Measurements from ENCODE around the gene TUBA3C. TPM values are rescaled to one million over a fixed set of nuclear protein-coding genes. Genes with fewer than 3 reads are reported as not detected.

TUBA3C gene
- total RNA-seq, 6 donors from 2014 or later: not detected

GRCh38 chr13:19161308-19161707 lies 20.3 kb downstream of the TUBA3C start:
- TF ChIP-seq POLR2A (IDR thresholded peaks at IDR 0.05) (no peak), POLR2AphosphoS5 (IDR thresholded peaks at IDR 0.05) (no peak), EP300 (IDR thresholded peaks at IDR 0.05) (no peak), CTCF (IDR thresholded peaks at IDR 0.05) (no peak)
- no peak for ATAC-seq (ENCODE audit: low FRiP score in 2 of 2)
- H3K36me3 ChIP-seq: no peaks in the 10 kb centered on the region
- 76 to 84% methylated on average over 5 of the region's 5 CpGs for WGBS, 2 donors
- H3K9me3 ChIP-seq: peaks cover 0 to 19% (median 0%) of the 10 kb centered on the region in 4 donors
- H3K27ac ChIP-seq: no peak overlapping the region
- no peak overlapping the region for H3K4me3 ChIP-seq
- no peaks in the 10 kb centered on the region for H3K4me1 ChIP-seq
- no peaks in the 10 kb centered on the region for H3K27me3 ChIP-seq
- no peak for DNase-seq

- no peak for TF ChIP-seq POLR2AphosphoS5 (IDR thresholded peaks at IDR 0.05)
- TF ChIP-seq CTCF (IDR thresholded peaks at IDR 0.05): no peak
- no peak for TF ChIP-seq POLR2A (IDR thresholded peaks at IDR 0.05)
- no peak for TF ChIP-seq EP300 (IDR thresholded peaks at IDR 0.05)
Measured at GRCh38 chr13:19159761-19160420, 21.7 kb downstream of the TUBA3C start.

GRCh38 chr13:19159181-19159580 lies 22.4 kb downstream of the TUBA3C start:
- no peak for DNase-seq
- ATAC-seq (ENCODE audit: low FRiP score in 2 of 2): no peak
- no peak overlapping the region for H3K4me3 ChIP-seq
- WGBS, 2 donors: 75 to 78% methylated on average over 1 to 2 of the region's 2 CpGs
- TF ChIP-seq EP300 (IDR thresholded peaks at IDR 0.05) (no peak), POLR2AphosphoS5 (IDR thresholded peaks at IDR 0.05) (no peak), CTCF (IDR thresholded peaks at IDR 0.05) (no peak), POLR2A (IDR thresholded peaks at IDR 0.05) (no peak)
- H3K36me3 ChIP-seq: no peaks in the 10 kb centered on the region
- no peak overlapping the region for H3K27ac ChIP-seq
- H3K4me1 ChIP-seq: no peaks in the 10 kb centered on the region
- H3K9me3 ChIP-seq: peaks cover 0 to 13% (median 0%) of the 10 kb centered on the region in 4 donors
- no peaks in the 10 kb centered on the region for H3K27me3 ChIP-seq

More at GRCh38 chr13:19159761-19160420, 21.7 kb downstream of the TUBA3C start:
- Histone ChIP-seq H3K4me3 (no peak overlapping the region), H3K9me3 (peaks cover 0 to 19% (median 0%) of the 10 kb centered on the region in 4 donors), H3K4me1 (no peaks in the 10 kb centered on the region), H3K27me3 (no peaks in the 10 kb centered on the region), H3K27ac (no peak overlapping the region), H3K36me3 (no peaks in the 10 kb centered on the region)
- 70% methylated on average over 8 of the region's 9 CpGs; no CpG with 5 or more reads in 1 of the 2 donors for WGBS, 2 donors
- no peak for DNase-seq
- ATAC-seq (ENCODE audit: low FRiP score in 2 of 2): no peak

- no peak overlapping the region for H3K4me3 ChIP-seq
- no peaks in the 10 kb centered on the region for H3K36me3 ChIP-seq
- TF ChIP-seq POLR2A (IDR thresholded peaks at IDR 0.05) (no peak), CTCF (IDR thresholded peaks at IDR 0.05) (no peak), EP300 (IDR thresholded peaks at IDR 0.05) (no peak)
- no peaks in the 10 kb centered on the region for H3K27me3 ChIP-seq
- DNase-seq: no peak
- WGBS, 2 donors: 79 to 83% methylated on average over 5 to 9 of the region's 9 CpGs
- no peak overlapping the region for H3K27ac ChIP-seq
- H3K9me3 ChIP-seq: peaks cover 0 to 8% (median 0%) of the 10 kb centered on the region in 4 donors
- no peak for ATAC-seq (ENCODE audit: low FRiP score in 2 of 2)
- no peaks in the 10 kb centered on the region for H3K4me1 ChIP-seq
Measured at GRCh38 chr13:19158526-19159174, 23.0 kb downstream of the TUBA3C start.

Data from upper lobe of left lung (tissue), 6 donors.